Esophagus muscularis mucosa (tissue), 4 donors: ENCODE measurements around the gene MYO1C.

Experiments used
- EP300 ChIP-seq: sonication (generic); formaldehyde crosslinking; IDR thresholded peaks from one replicate; pipeline ENCODE4 v1.6.1; 2017; ENCODE audit warnings: antibody characterized with exemption
- POLR2A ChIP-seq: fragments of 450-650 bp; IDR thresholded peaks from one replicate; pipeline ENCODE4 v1.6.1; 2017; ENCODE audit warnings: antibody characterized with exemption, moderate library complexity, mild to moderate bottlenecking, low read depth
- POLR2AphosphoS5 ChIP-seq, 2 donors: sonication (generic); formaldehyde crosslinking; IDR thresholded peaks; one replicate each; pipeline ENCODE4 v1.6.1; 2017; ENCODE audit warnings: antibody characterized with exemption in 2 of 2
- TF ChIP-seq, protein P1 (sequence below), 3 experiments: fragments of 200-600 bp in 2 of 3; fragments of 450-650 bp in 1 of 3; sonication (generic) in 2 of 3; IDR thresholded peaks; one replicate each; pipeline ENCODE4 v1.5.1; 2017 to 2019; ENCODE audit warnings: antibody characterized with exemption in 3 of 3, mild to moderate bottlenecking in 2 of 3, moderate library complexity in 1 of 3

DNA sequence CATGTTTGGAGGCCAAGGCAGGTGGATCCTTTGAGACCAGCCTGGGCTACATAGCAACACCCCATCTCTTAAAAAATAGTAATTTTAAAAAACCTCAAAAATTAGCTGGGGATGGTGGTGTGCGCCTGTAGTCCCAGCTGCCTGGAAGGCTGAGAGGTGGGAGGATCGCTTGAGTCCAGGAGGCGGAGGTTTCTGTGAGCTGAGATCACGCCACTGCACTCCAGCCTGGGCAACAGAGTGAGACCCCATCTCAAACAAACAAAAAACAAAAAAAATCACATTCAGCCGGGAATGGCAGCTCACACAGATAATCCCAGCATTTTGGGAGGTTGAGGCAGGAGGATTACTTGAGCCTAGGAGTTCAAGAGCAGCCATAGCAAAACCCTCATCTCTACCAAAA is 76.1 kb downstream of the MYO1C start:
- TF ChIP-seq, protein P1, sequence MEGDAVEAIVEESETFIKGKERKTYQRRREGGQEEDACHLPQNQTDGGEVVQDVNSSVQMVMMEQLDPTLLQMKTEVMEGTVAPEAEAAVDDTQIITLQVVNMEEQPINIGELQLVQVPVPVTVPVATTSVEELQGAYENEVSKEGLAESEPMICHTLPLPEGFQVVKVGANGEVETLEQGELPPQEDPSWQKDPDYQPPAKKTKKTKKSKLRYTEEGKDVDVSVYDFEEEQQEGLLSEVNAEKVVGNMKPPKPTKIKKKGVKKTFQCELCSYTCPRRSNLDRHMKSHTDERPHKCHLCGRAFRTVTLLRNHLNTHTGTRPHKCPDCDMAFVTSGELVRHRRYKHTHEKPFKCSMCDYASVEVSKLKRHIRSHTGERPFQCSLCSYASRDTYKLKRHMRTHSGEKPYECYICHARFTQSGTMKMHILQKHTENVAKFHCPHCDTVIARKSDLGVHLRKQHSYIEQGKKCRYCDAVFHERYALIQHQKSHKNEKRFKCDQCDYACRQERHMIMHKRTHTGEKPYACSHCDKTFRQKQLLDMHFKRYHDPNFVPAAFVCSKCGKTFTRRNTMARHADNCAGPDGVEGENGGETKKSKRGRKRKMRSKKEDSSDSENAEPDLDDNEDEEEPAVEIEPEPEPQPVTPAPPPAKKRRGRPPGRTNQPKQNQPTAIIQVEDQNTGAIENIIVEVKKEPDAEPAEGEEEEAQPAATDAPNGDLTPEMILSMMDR (IDR thresholded peaks at IDR 0.05), result no peak
- TF ChIP-seq POLR2A (no peak), EP300 (no peak), POLR2AphosphoS5 (IDR thresholded peaks at IDR 0.05) (no peak)
